Karpas-422 (cell line): Measurements from ENCODE around the gene C1orf21. TPM values are rescaled to one million over a fixed set of nuclear protein-coding genes. Genes with fewer than 3 reads are reported as not detected.

ENCODE experiments used
- DNase-seq: peaks from one replicate; pipeline ENCODE4 v3.0.0-alpha.2; 2015
- H2AFZ ChIP-seq: fragments of 200-600 bp; sonication (generic); 2 replicates; pipeline ENCODE4 v1.6.1; 2014; ENCODE audit warnings: antibody characterized with exemption, low read length, mixed read lengths
- H3K27ac ChIP-seq: fragments of 200-600 bp; sonication (generic); 2 replicates; pipeline ENCODE4 v1.5.1; 2014; ENCODE audit warnings: mild to moderate bottlenecking, low read length, moderate library complexity
- H3K27me3 ChIP-seq: fragments of 200-600 bp; sonication (generic); 2 replicates; pipeline ENCODE4 v1.6.1; 2014; ENCODE audit warnings: low read length, mixed read lengths
- H3K36me3 ChIP-seq: fragments of 200-600 bp; sonication (generic); 2 replicates; pipeline ENCODE4 v1.6.1; 2014; ENCODE audit warnings: low read length, mixed read lengths; ENCODE audit not compliant: insufficient read depth
- H3K4me1 ChIP-seq: fragments of 200-600 bp; sonication (generic); 2 replicates; pipeline ENCODE4 v1.6.1; 2014; ENCODE audit warnings: mild to moderate bottlenecking, low read length, mixed read lengths
- H3K4me2 ChIP-seq: fragments of 200-600 bp; sonication (generic); 2 replicates; pipeline ENCODE4 v1.6.1; 2014; ENCODE audit warnings: low read length, low read depth, mild to moderate bottlenecking; ENCODE audit not compliant: poor library complexity, severe bottlenecking
- H3K4me3 ChIP-seq: fragments of 200-600 bp; sonication (generic); 2 replicates; pipeline ENCODE4 v1.5.1; 2014; ENCODE audit warnings: mild to moderate bottlenecking, antibody characterized with exemption, low read length, mixed read lengths
- H3K79me2 ChIP-seq: fragments of 200-600 bp; sonication (generic); 2 replicates; pipeline ENCODE4 v1.6.1; 2014; ENCODE audit warnings: mild to moderate bottlenecking, low read length, mixed read lengths
- H3K9ac ChIP-seq: fragments of 200-600 bp; sonication (generic); 2 replicates; pipeline ENCODE4 v1.6.0; 2014; ENCODE audit warnings: low read length
- H3K9me2 ChIP-seq: fragments of 200-600 bp; sonication (generic), shearing (Covaris generic); replicated peaks from 2 replicates; pipeline ENCODE4 v1.6.0; 2014; ENCODE audit warnings: mild to moderate bottlenecking, low read length, moderate library complexity; ENCODE audit not compliant: insufficient read depth
- H3K9me3 ChIP-seq: fragments of 300-700, 200-600 bp; sonication (generic); 2 replicates; pipeline ENCODE4 v1.6.1; 2014; ENCODE audit warnings: low read length, mixed read lengths
- H4K20me1 ChIP-seq: fragments of 200-600 bp; sonication (generic); 2 replicates; pipeline ENCODE4 v1.6.1; 2014; ENCODE audit warnings: mild to moderate bottlenecking, antibody characterized with exemption, low read length, low read depth; ENCODE audit not compliant: insufficient read depth
- total RNA-seq: library from RNA; depleted of rRNA; stranded (reverse); fragments of >200 nt; shearing (Covaris generic); gene quantifications from 2 replicates; pipeline ENCODE4 v1.2.3, GENCODE V29; 2014; ENCODE audit warnings: low replicate concordance

The C1orf21 gene
- total RNA-seq, 1 experiment from 2014 or later = not detected

GRCh38 chr1:184433956-184434502, 47.2 kb downstream of the C1orf21 start:
- no peaks in the 10 kb centered on the region for H3K36me3 ChIP-seq
- no peaks in the 10 kb centered on the region for H4K20me1 ChIP-seq
- H3K9me3 ChIP-seq = no peaks in the 10 kb centered on the region
- H3K27ac ChIP-seq = no peak overlapping the region
- no peak for DNase-seq
- no peaks in the 10 kb centered on the region for H3K4me1 ChIP-seq
- no peak overlapping the region for H2AFZ ChIP-seq
- H3K27me3 ChIP-seq = no peaks in the 10 kb centered on the region
- no peak overlapping the region for H3K9ac ChIP-seq
- no peaks in the 10 kb centered on the region for H3K9me2 ChIP-seq
- no peaks in the 10 kb centered on the region for H3K79me2 ChIP-seq
- H3K4me2 ChIP-seq = no peak overlapping the region
- H3K4me3 ChIP-seq = no peak overlapping the region

DNA sequence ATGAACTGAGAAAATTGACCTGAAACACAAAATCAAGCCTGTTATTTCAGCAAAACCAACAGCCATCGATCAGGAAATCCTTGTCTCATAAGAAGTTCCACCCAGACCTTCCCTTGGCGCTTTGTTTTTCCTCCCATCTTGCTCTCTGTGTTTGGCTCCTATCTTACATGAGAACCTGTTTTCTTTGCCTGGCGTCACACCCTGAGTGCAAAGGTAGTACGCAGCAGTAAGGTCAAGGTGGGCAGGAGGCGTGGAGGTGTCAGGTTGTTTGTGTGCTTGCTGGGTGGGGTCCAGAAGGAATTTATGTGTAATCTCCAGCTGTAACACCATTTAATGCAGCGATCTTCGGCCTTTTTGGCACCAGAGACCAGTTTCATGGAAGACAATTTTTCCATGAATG, 50.5 kb downstream of the C1orf21 start:
- Histone ChIP-seq H3K79me2 (no peaks in the 10 kb centered on the region), H2AFZ (no peak overlapping the region), H3K9ac (no peak overlapping the region), H3K36me3 (no peaks in the 10 kb centered on the region), H3K4me3 (no peak overlapping the region), H3K9me2 (no peaks in the 10 kb centered on the region), H4K20me1 (no peaks in the 10 kb centered on the region), H3K9me3 (no peaks in the 10 kb centered on the region), H3K27ac (no peak overlapping the region), H3K4me1 (no peaks in the 10 kb centered on the region), H3K27me3 (no peaks in the 10 kb centered on the region), H3K4me2 (no peak overlapping the region)
- no peak for DNase-seq

- no peaks in the 10 kb centered on the region for H3K9me2 ChIP-seq
- H3K36me3 ChIP-seq = no peaks in the 10 kb centered on the region
- H3K9ac ChIP-seq = no peak overlapping the region
- H3K4me1 ChIP-seq = no peaks in the 10 kb centered on the region
- no peak overlapping the region for H2AFZ ChIP-seq
- no peaks in the 10 kb centered on the region for H3K9me3 ChIP-seq
- H3K27me3 ChIP-seq = no peaks in the 10 kb centered on the region
- H3K4me3 ChIP-seq = no peak overlapping the region
- no peak overlapping the region for H3K27ac ChIP-seq
- no peak for DNase-seq
- no peak overlapping the region for H3K4me2 ChIP-seq
- no peaks in the 10 kb centered on the region for H4K20me1 ChIP-seq
- H3K79me2 ChIP-seq = no peaks in the 10 kb centered on the region
Measured at GRCh38 chr1:184438363-184438762, 51.5 kb downstream of the C1orf21 start.

DNA sequence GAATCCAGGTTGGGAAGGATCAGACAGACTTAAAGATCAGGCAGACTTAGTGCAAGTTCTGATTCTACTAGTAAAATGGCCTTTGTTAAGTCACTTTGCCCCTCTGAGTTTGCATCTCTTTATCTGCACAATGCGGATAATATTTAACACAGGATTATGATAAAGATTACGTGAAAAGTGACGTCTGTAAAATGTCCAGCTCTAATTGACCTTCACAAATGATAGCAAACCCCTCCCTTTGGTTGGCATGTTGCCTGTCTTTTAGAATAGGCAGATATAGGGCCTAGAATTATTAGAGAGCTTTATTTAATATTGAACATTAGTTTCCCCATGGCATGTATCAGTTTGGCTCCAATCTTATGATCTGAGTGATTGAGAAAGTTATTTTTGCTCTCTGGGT, 55.4 kb downstream of the C1orf21 start:
- Histone ChIP-seq H3K4me2 (no peak overlapping the region), H3K4me1 (no peaks in the 10 kb centered on the region), H3K79me2 (no peaks in the 10 kb centered on the region), H3K36me3 (no peaks in the 10 kb centered on the region), H3K9me3 (no peaks in the 10 kb centered on the region), H4K20me1 (no peaks in the 10 kb centered on the region), H3K9me2 (no peaks in the 10 kb centered on the region), H3K27ac (no peak overlapping the region), H2AFZ (no peak overlapping the region), H3K9ac (no peak overlapping the region), H3K27me3 (no peaks in the 10 kb centered on the region), H3K4me3 (no peak overlapping the region)
- DNase-seq = no peak

- Histone ChIP-seq H3K27ac (no peak overlapping the region), H3K27me3 (no peaks in the 10 kb centered on the region), H3K9me2 (no peaks in the 10 kb centered on the region), H3K9ac (no peak overlapping the region), H3K36me3 (no peaks in the 10 kb centered on the region), H3K4me3 (no peak overlapping the region), H3K79me2 (no peaks in the 10 kb centered on the region), H2AFZ (no peak overlapping the region), H4K20me1 (no peaks in the 10 kb centered on the region), H3K4me1 (no peaks in the 10 kb centered on the region), H3K9me3 (no peaks in the 10 kb centered on the region), H3K4me2 (no peak overlapping the region)
- DNase-seq = no peak
Measured at GRCh38 chr1:184443201-184443600, 56.4 kb downstream of the C1orf21 start.

DNA sequence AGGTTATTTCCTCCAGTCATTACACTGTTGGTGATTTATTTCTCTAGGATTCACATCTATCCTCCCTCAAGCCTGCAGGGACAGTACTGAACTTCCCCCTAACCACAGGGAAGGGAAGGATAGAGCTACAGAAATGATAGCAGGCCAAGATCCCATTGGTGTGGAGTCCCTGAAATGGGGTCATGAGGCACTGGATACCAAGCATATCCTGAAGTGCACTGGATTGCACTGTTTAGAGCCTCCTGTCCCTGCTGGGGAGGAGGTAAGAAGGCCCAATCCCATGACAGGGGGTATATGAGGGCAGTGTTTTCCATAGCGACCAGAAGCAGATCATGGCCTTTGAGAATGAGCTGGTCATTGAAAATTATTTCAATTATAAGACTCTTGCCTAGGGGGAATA, 56.8 kb downstream of the C1orf21 start:
- Histone ChIP-seq H2AFZ (no peak overlapping the region), H3K36me3 (no peaks in the 10 kb centered on the region), H3K27ac (no peak overlapping the region), H3K4me2 (no peak overlapping the region), H3K79me2 (no peaks in the 10 kb centered on the region), H3K9me2 (no peaks in the 10 kb centered on the region), H4K20me1 (no peaks in the 10 kb centered on the region), H3K4me3 (no peak overlapping the region), H3K27me3 (no peaks in the 10 kb centered on the region), H3K9ac (no peak overlapping the region), H3K4me1 (no peaks in the 10 kb centered on the region), H3K9me3 (no peaks in the 10 kb centered on the region)
- DNase-seq = no peak

- no peak overlapping the region for H3K9ac ChIP-seq
- H4K20me1 ChIP-seq = no peaks in the 10 kb centered on the region
- no peaks in the 10 kb centered on the region for H3K79me2 ChIP-seq
- H3K4me2 ChIP-seq = no peak overlapping the region
- no peaks in the 10 kb centered on the region for H3K27me3 ChIP-seq
- H2AFZ ChIP-seq = no peak overlapping the region
- no peak overlapping the region for H3K4me3 ChIP-seq
- DNase-seq = no peak
- no peaks in the 10 kb centered on the region for H3K4me1 ChIP-seq
- H3K27ac ChIP-seq = no peak overlapping the region
- no peaks in the 10 kb centered on the region for H3K36me3 ChIP-seq
- H3K9me3 ChIP-seq = no peaks in the 10 kb centered on the region
- no peaks in the 10 kb centered on the region for H3K9me2 ChIP-seq
Measured at GRCh38 chr1:184445997-184446396, 59.2 kb downstream of the C1orf21 start.

GRCh38 chr1:184447651-184448185, 60.9 kb downstream of the C1orf21 start:
- no peak for DNase-seq

More at GRCh38 chr1:184447651-184448185, 60.9 kb downstream of the C1orf21 start:
- no peak overlapping the region for H2AFZ ChIP-seq
- H3K4me3 ChIP-seq = no peak overlapping the region
- H3K27me3 ChIP-seq = no peaks in the 10 kb centered on the region
- H3K79me2 ChIP-seq = no peaks in the 10 kb centered on the region
- no peak overlapping the region for H3K4me2 ChIP-seq
- no peaks in the 10 kb centered on the region for H3K9me3 ChIP-seq
- H3K9me2 ChIP-seq = no peaks in the 10 kb centered on the region
- H3K4me1 ChIP-seq = no peaks in the 10 kb centered on the region
- H3K9ac ChIP-seq = no peak overlapping the region
- no peaks in the 10 kb centered on the region for H4K20me1 ChIP-seq
- no peak overlapping the region for H3K27ac ChIP-seq
- H3K36me3 ChIP-seq = no peaks in the 10 kb centered on the region
